Lower leg skin (tissue), 4 donors: Measurements from ENCODE around the gene ZFAND5. TPM values are rescaled to one million over a fixed set of nuclear protein-coding genes. Genes with fewer than 3 reads are reported as not detected.

Experiments
- DNase-seq, 2 donors: peaks; one replicate each; pipeline ENCODE4 v3.0.0-alpha.2; 2019; ENCODE audit warnings: low spot score in 2 of 2
- H3K4me3 ChIP-seq: fragments of 200-600 bp; sonication (generic); 2 replicates; pipeline ENCODE4 v1.5.1; 2017; ENCODE audit warnings: mild to moderate bottlenecking, low read depth; ENCODE audit not compliant: poor library complexity, severe bottlenecking
- CTCF ChIP-seq, 3 donors: fragments of 450-650 bp; IDR thresholded peaks; one replicate each; pipeline ENCODE4 v1.5.1; 2016; ENCODE audit warnings: antibody characterized with exemption in 3 of 3, mild to moderate bottlenecking in 3 of 3, moderate library complexity in 2 of 3
- POLR2A ChIP-seq, 2 donors: fragments of 450-650 bp; IDR thresholded peaks; one replicate each; pipeline ENCODE4 v1.6.1; 2016 to 2017; ENCODE audit warnings: antibody characterized with exemption in 2 of 2, mild to moderate bottlenecking in 1 of 2, moderate library complexity in 1 of 2
- WGBS, 2 donors: methylation state at CpG; one replicate each; pipeline ENCODE4 v1.1.5; 2018; 5-methylcytosine and 5-hydroxymethylcytosine counted together
- intact Hi-C: fragments of 100-400 bp; cut with DNase I; formaldehyde crosslinking; loops from one replicate; pipeline ENCODE4 v1.15.0; 2023; ENCODE audit warnings: low total_unique reads
- total RNA-seq, 4 donors: library from RNA; depleted of rRNA; stranded (reverse); fragments of >200 nt; gene quantifications; one replicate each; pipeline ENCODE4 v1.1.0, GENCODE V29; 2016

ZFAND5 gene
- total RNA-seq, 4 donors from 2014 or later: 99.6 to 305 (median 127) TPM

GRCh38 chr9:72332351-72332750, 32.7 kb downstream of the ZFAND5 start:
- intact Hi-C loops: no loop called here
- WGBS, 2 donors: 69 to 70% methylated on average over 4 of the region's 4 CpGs
- no peak for DNase-seq
- H3K4me3 ChIP-seq: no peak overlapping the region
- TF ChIP-seq POLR2A (IDR thresholded peaks at IDR 0.05): no peak
- no peak for TF ChIP-seq CTCF (IDR thresholded peaks at IDR 0.05)

- no peak overlapping the region for H3K4me3 ChIP-seq
- intact Hi-C loops: no loop called here
- no peak for DNase-seq
- no peak for TF ChIP-seq CTCF (IDR thresholded peaks at IDR 0.05)
- no peak for TF ChIP-seq POLR2A (IDR thresholded peaks at IDR 0.05)
- WGBS, 2 donors: 88 to 89% methylated on average over 10 of the region's 10 CpGs
Measured at GRCh38 chr9:72327631-72328030, 37.4 kb downstream of the ZFAND5 start.

GRCh38 chr9:72326641-72327040, 38.4 kb downstream of the ZFAND5 start:
- TF ChIP-seq CTCF (IDR thresholded peaks at IDR 0.05) (no peak), POLR2A (IDR thresholded peaks at IDR 0.05) (no peak)
- H3K4me3 ChIP-seq: no peak overlapping the region
- 94 to 95% methylated on average over 2 of the region's 2 CpGs for WGBS, 2 donors
- no peak for DNase-seq
- intact Hi-C loops: no loop called here

- TF ChIP-seq CTCF (IDR thresholded peaks at IDR 0.05) (no peak), POLR2A (IDR thresholded peaks at IDR 0.05) (no peak)
- H3K4me3 ChIP-seq: no peak overlapping the region
- intact Hi-C loops: no loop called here
- DNase-seq: no peak
- WGBS, 2 donors: 86 to 89% methylated on average over 3 of the region's 3 CpGs
Measured at GRCh38 chr9:72324974-72325373, 40.0 kb downstream of the ZFAND5 start.

- no peak overlapping the region for H3K4me3 ChIP-seq
- TF ChIP-seq CTCF (IDR thresholded peaks at IDR 0.05): no peak
- TF ChIP-seq POLR2A (IDR thresholded peaks at IDR 0.05): no peak
- 62 to 63% methylated on average over 3 of the region's 3 CpGs for WGBS, 2 donors
- intact Hi-C loops: no loop called here
- DNase-seq: no peak
Measured at GRCh38 chr9:72322678-72323077, 42.3 kb downstream of the ZFAND5 start.

GRCh38 chr9:72322259-72322658, 42.7 kb downstream of the ZFAND5 start:
- 29 to 44% methylated on average over 2 of the region's 2 CpGs for WGBS, 2 donors
- TF ChIP-seq POLR2A (IDR thresholded peaks at IDR 0.05) (no peak), CTCF (IDR thresholded peaks at IDR 0.05) (no peak)
- DNase-seq: no peak
- H3K4me3 ChIP-seq: no peak overlapping the region
- intact Hi-C loops: no loop called here
